Osteoblast (primary cell): ENCODE results near the gene NPSR1. TPM values are rescaled to one million over a fixed set of nuclear protein-coding genes. Genes with fewer than 3 reads are reported as not detected.

ENCODE experiments used
- DNase-seq: peaks from one replicate; pipeline ENCODE4 v3.0.0; 2011; ENCODE audit warnings: low spot score, mixed read lengths; ENCODE audit not compliant: insufficient read length; ENCODE audit errors: missing footprints
- H2AFZ ChIP-seq: 2 replicates; pipeline ENCODE4 v1.6.0; 2011; ENCODE audit warnings: mild to moderate bottlenecking, low read length
- H3K27ac ChIP-seq: 2 replicates; pipeline ENCODE4 v1.5.1; 2011; ENCODE audit warnings: mild to moderate bottlenecking, low read depth, low read length, moderate library complexity
- H3K27me3 ChIP-seq: 2 replicates; pipeline ENCODE4 v1.6.0; 2012; ENCODE audit warnings: mild to moderate bottlenecking, control low read depth, inconsistent platforms, low read length, moderate library complexity; ENCODE audit not compliant: insufficient read depth
- H3K36me3 ChIP-seq: 2 replicates; pipeline ENCODE4 v1.5.1; 2011; ENCODE audit warnings: mild to moderate bottlenecking, low read length, control low read depth, moderate library complexity; ENCODE audit not compliant: insufficient read depth
- H3K4me1 ChIP-seq: 2 replicates; pipeline ENCODE4 v1.5.1; 2011; ENCODE audit warnings: mild to moderate bottlenecking, low read length, control low read depth, moderate library complexity; ENCODE audit not compliant: insufficient read depth
- H3K4me2 ChIP-seq: 2 replicates; pipeline ENCODE4 v1.6.0; 2011; ENCODE audit warnings: mild to moderate bottlenecking, low read length; ENCODE audit not compliant: insufficient read depth
- H3K4me3 ChIP-seq: fragments of 200-600 bp; sonication (generic); 3 replicates; pipeline ENCODE4 v1.5.1; 2012; ENCODE audit warnings: mild to moderate bottlenecking, low read length, inconsistent platforms; ENCODE audit not compliant: insufficient read depth
- H3K79me2 ChIP-seq: 2 replicates; pipeline ENCODE4 v1.6.0; 2012; ENCODE audit warnings: mild to moderate bottlenecking, low read length, control low read depth, inconsistent platforms; ENCODE audit not compliant: insufficient read depth
- H3K9me3 ChIP-seq: 2 replicates; pipeline ENCODE4 v1.5.1; 2011; ENCODE audit warnings: low read depth, low read length, control low read depth
- H4K20me1 ChIP-seq: 2 replicates; pipeline ENCODE4 v1.6.0; 2012; ENCODE audit warnings: mild to moderate bottlenecking, low read length, control low read depth; ENCODE audit not compliant: insufficient read depth
- total RNA-seq: library from RNA; depleted of rRNA; stranded (reverse); fragments of >200 nt; gene quantifications from 2 replicates; pipeline ENCODE4 v1.2.3, GENCODE V29; 2012
- TF ChIP-seq, protein P1 (sequence below): IDR thresholded peaks from 2 replicates; pipeline ENCODE4 v1.5.1; 2011; ENCODE audit warnings: mild to moderate bottlenecking, low read depth, low read length, moderate library complexity; ENCODE audit errors: extremely low read depth

Gene NPSR1, protein sequence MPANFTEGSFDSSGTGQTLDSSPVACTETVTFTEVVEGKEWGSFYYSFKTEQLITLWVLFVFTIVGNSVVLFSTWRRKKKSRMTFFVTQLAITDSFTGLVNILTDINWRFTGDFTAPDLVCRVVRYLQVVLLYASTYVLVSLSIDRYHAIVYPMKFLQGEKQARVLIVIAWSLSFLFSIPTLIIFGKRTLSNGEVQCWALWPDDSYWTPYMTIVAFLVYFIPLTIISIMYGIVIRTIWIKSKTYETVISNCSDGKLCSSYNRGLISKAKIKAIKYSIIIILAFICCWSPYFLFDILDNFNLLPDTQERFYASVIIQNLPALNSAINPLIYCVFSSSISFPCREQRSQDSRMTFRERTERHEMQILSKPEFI
- not detected in 2 replicates for total RNA-seq

DNA sequence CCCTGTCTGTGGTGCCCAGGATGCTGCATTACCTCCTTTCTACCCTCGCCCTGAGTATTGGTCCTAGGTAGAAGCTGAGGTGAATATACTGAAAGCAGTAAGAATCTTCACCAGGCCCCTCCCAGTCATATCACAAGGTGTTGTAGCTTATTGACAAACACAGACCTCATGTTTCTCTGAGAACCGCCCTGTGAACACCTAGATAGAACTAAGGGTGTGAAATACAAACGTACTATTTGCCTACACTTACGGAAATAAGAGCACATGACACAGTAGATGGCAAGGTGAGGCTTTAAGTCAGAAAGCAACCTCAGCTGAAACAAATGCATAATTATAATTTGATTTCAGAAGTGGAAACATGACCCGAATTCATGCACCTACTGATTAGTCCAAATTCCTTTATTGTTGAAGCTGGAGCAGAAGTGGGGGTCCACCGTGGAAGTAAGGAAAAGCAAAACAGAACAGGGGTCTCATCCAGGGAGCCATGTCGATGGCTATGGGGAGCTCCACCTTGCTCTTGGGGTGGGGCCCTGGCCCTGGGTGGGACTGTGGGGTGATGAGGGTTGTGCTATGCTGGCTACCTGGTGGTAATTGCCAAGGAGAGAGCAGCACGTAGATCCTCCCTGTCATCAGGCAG, at the start of gene NPSR1:
Gene NPSR1, plus strand, starts transcription at position 587 of the 637 bp plus-strand sequence. CDS start 195 bp downstream, outside the sequence.
- H3K27ac ChIP-seq, result no peak within 1 kb of the TSS
- TF ChIP-seq, protein P1, sequence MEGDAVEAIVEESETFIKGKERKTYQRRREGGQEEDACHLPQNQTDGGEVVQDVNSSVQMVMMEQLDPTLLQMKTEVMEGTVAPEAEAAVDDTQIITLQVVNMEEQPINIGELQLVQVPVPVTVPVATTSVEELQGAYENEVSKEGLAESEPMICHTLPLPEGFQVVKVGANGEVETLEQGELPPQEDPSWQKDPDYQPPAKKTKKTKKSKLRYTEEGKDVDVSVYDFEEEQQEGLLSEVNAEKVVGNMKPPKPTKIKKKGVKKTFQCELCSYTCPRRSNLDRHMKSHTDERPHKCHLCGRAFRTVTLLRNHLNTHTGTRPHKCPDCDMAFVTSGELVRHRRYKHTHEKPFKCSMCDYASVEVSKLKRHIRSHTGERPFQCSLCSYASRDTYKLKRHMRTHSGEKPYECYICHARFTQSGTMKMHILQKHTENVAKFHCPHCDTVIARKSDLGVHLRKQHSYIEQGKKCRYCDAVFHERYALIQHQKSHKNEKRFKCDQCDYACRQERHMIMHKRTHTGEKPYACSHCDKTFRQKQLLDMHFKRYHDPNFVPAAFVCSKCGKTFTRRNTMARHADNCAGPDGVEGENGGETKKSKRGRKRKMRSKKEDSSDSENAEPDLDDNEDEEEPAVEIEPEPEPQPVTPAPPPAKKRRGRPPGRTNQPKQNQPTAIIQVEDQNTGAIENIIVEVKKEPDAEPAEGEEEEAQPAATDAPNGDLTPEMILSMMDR, result no peak
- no peaks in the 10 kb centered on the region for H3K36me3 ChIP-seq
- H2AFZ ChIP-seq, result no peak within 1 kb of the TSS
- no peak for DNase-seq
- no peaks in the 10 kb centered on the region for H3K27me3 ChIP-seq
- H3K79me2 ChIP-seq, result no peaks in the 10 kb centered on the region
- no peak within 1 kb of the TSS for H3K4me2 ChIP-seq
- H4K20me1 ChIP-seq, result no peaks in the 10 kb centered on the region
- no peaks in the 10 kb centered on the region for H3K9me3 ChIP-seq
- H3K4me3 ChIP-seq, result no peak within 1 kb of the TSS
- H3K4me1 ChIP-seq, result no peaks in the 10 kb centered on the region

DNA sequence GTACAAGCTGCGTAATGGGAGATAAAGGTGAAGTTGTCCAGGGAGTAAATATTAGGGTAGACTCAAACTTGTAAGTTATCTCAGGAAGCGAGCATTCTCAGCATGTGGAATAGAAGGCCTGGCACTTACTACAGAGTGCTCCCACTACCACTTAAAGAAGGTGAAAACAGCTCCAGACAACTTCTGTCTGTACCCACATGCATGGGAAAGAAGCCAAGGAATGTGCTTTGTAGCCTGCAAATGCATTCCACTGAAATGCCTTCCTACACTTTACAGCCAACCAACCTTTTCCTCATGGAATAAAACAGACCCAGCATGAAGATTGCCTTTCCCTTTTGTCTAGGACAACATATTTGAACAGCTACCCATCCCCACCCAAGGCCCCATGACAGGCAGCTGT, 45.4 kb upstream of the NPSR1 start:
- no peak overlapping the region for H3K27ac ChIP-seq
- H2AFZ ChIP-seq, result no peak overlapping the region
- H3K79me2 ChIP-seq, result no peaks in the 10 kb centered on the region
- no peaks in the 10 kb centered on the region for H4K20me1 ChIP-seq
- H3K27me3 ChIP-seq, result no peaks in the 10 kb centered on the region
- H3K9me3 ChIP-seq, result peaks cover 3% of the 10 kb centered on the region
- H3K36me3 ChIP-seq, result no peaks in the 10 kb centered on the region
- no peaks in the 10 kb centered on the region for H3K4me1 ChIP-seq
- DNase-seq, result no peak
- no peak overlapping the region for H3K4me2 ChIP-seq
- no peak overlapping the region for H3K4me3 ChIP-seq
- TF ChIP-seq, protein P1, result no peak

DNA sequence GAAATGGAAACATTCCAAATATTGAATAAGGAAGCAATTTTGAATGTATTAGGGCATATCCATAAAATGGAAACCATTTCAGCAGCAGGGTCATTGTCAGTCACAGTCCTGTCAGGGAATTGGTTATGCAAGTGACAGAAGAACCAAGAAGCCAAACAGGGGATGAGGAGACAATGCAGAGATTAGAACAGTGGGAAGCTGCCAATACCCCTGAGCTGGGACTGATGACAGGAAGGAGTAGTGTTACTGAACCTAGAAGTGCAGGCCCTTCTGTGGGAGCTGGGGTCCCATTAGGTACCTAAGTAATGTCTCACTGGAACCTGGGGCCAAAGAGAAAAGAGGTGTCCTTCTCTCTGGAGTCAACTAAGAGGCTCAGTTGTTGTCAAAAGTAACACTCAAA, 37.6 kb upstream of the NPSR1 start:
- DNase-seq, result no peak
- TF ChIP-seq, protein P1, result no peak

DNA sequence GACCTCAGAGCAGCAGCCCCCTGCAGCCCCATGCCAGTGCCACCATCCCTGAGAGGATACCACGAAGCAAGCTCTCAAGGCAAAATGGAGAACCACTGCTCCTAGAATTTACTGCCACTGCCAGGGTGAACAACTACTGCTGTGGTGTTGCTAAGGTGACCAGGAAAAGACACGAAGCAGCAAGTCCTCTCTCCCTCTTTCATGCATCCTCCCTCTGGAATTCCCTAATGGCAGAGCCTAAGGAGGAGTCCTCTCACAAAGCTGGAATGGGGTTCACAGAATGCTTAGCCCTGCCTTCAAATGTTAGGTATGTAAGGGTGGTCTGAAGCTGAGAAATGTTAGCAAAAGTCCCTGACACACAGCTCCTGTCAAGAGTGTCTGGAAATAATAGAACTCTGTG, 35.8 kb upstream of the NPSR1 start:
- Histone ChIP-seq H3K4me2 (no peak overlapping the region), H3K4me3 (no peak overlapping the region), H3K4me1 (no peaks in the 10 kb centered on the region), H4K20me1 (no peaks in the 10 kb centered on the region), H3K9me3 (no peaks in the 10 kb centered on the region), H3K79me2 (no peaks in the 10 kb centered on the region), H3K27me3 (no peaks in the 10 kb centered on the region), H3K27ac (no peak overlapping the region), H2AFZ (no peak overlapping the region), H3K36me3 (no peaks in the 10 kb centered on the region)
- TF ChIP-seq, protein P1, result no peak
- no peak for DNase-seq

More for the DNA sequence above, 37.6 kb upstream of the NPSR1 start:
- H3K4me3 ChIP-seq, result no peak overlapping the region
- no peaks in the 10 kb centered on the region for H4K20me1 ChIP-seq
- H3K79me2 ChIP-seq, result no peaks in the 10 kb centered on the region
- H3K4me1 ChIP-seq, result no peaks in the 10 kb centered on the region
- H3K27ac ChIP-seq, result no peak overlapping the region
- H3K36me3 ChIP-seq, result no peaks in the 10 kb centered on the region
- H3K27me3 ChIP-seq, result no peaks in the 10 kb centered on the region
- no peak overlapping the region for H3K4me2 ChIP-seq
- no peak overlapping the region for H2AFZ ChIP-seq
- H3K9me3 ChIP-seq, result no peaks in the 10 kb centered on the region
